Rectal smooth muscle tissue (tissue), 1 donor: ENCODE data around the gene BCAR3.
A peak's percentile ranks its signal among the peaks of the same experiment; 100 is the strongest.

Source experiments
- H3K27ac ChIP-seq: one replicate; pipeline ENCODE4 v1.7.0; 2013; ENCODE audit warnings: low read depth, low read length, inconsistent platforms
- H3K27me3 ChIP-seq: one replicate; pipeline ENCODE4 v1.7.0; 2013; ENCODE audit warnings: low read length; ENCODE audit not compliant: control insufficient read depth, insufficient read depth
- H3K36me3 ChIP-seq: one replicate; pipeline ENCODE4 v1.7.0; 2013; ENCODE audit warnings: low read length; ENCODE audit not compliant: control insufficient read depth, insufficient read depth
- H3K4me1 ChIP-seq: one replicate; pipeline ENCODE4 v1.7.0; 2013; ENCODE audit warnings: low read length; ENCODE audit not compliant: control insufficient read depth, insufficient read depth
- H3K4me3 ChIP-seq: one replicate; pipeline ENCODE4 v1.7.0; 2013; ENCODE audit warnings: low read length
- H3K9ac ChIP-seq: one replicate; pipeline ENCODE4 v1.7.0; 2013; ENCODE audit warnings: low read length

Gene BCAR3

DNA sequence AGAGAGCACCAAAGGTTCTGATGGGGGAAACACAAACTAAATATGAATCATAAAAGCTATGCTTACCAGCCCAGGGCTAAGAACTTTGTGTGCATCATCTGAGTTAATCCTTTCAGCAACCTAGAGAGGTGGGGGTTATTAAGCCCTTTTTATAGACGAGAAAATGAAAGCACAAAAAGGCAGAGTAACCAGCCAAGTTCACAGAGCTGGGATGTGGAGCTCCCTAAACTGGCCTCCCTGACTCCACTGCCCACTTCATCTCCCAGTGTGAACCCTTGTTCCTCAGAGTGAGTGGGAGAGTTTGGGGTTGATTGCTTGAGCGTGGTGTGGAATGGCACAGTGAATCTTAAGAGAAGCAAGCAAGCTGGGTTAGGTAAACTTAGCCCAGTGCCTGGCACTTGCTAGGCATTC lies 10.8 kb upstream of the BCAR3 start:
- no peak overlapping the region for H3K27ac ChIP-seq
- H3K36me3 ChIP-seq, result no peaks in the 10 kb centered on the region
- no peaks in the 10 kb centered on the region for H3K27me3 ChIP-seq
- H3K9ac ChIP-seq, result no peak overlapping the region
- H3K4me3 ChIP-seq, result no peak overlapping the region
- peaks cover 2% of the 10 kb centered on the region for H3K4me1 ChIP-seq

DNA sequence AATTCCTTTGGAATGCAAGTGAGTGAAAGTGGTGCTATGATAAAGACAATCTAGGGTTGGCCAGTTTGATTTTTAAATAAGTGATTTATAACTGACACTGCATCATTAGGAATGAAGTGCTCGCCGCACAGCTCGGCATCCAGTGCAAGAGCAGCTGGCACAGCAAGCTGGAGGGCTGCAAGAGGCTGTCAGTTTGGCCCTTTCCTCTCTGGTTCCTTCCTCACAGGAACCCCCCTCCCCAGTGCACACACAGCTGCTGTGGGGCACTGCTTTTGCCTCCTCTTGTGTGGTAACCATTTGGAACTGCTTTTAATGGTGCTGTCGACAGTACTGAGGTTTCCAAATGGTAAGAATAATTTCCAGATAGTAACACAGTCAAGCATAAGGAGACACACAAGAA lies 10.4 kb upstream of the BCAR3 start:
- Histone ChIP-seq H3K27ac (no peak overlapping the region), H3K36me3 (no peaks in the 10 kb centered on the region), H3K4me1 (peaks cover 2% of the 10 kb centered on the region), H3K9ac (no peak overlapping the region), H3K27me3 (no peaks in the 10 kb centered on the region), H3K4me3 (no peak overlapping the region)

DNA sequence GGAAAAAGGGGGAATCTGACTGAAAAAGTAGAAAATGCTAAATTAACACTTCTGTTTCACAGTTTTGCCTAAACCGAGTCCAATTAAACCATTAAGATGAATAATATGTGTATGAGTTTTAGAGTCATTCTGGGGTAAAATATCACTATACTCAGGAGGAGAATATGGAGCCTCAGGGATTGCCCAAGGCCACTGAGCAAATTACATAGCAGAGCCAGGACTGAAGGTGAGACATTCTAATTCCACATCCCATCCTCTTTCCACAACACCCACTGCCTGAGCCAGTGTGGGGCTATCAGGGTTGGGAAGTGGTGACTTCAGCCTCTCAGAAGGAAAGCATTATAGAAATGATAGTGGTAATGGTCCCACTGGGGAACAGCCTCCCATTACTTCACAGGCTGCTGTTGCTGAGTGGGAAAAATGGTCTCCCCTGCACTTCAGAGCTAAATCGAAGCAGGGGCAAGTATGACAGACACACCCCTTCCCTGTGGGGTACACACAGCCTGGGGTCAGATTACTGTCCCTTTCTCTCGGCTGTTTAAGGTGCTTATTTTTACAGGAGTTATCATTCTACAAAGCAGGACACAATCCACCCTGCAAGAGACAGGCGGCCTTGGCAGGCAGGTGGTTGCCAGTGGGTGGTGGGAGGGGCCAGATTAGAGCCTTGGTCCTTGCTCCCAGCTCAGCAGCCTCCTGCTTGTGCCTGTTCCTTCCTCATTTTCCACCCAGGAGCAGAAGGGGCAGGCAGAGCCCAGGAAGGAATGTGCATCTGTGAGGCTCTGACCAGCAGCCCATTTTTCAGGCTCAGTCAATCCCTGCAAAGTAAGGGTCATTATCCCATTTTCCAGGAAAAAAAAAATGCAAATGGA lies 9.5 kb upstream of the BCAR3 start:
- H3K4me3 ChIP-seq, result no peak overlapping the region

GRCh38 chr1:93690341-93690740 lies 8.7 kb upstream of the BCAR3 start:
- Histone ChIP-seq H3K36me3 (no peaks in the 10 kb centered on the region), H3K4me3 (no peak overlapping the region), H3K9ac (no peak overlapping the region), H3K27ac (no peak overlapping the region), H3K4me1 (peaks cover 2% of the 10 kb centered on the region), H3K27me3 (no peaks in the 10 kb centered on the region)

More for the DNA sequence above, 9.5 kb upstream of the BCAR3 start:
- no peak overlapping the region for H3K27ac ChIP-seq
- H3K9ac ChIP-seq, result no peak overlapping the region
- no peaks in the 10 kb centered on the region for H3K36me3 ChIP-seq
- peaks cover 2% of the 10 kb centered on the region for H3K4me1 ChIP-seq
- H3K27me3 ChIP-seq, result no peaks in the 10 kb centered on the region

DNA sequence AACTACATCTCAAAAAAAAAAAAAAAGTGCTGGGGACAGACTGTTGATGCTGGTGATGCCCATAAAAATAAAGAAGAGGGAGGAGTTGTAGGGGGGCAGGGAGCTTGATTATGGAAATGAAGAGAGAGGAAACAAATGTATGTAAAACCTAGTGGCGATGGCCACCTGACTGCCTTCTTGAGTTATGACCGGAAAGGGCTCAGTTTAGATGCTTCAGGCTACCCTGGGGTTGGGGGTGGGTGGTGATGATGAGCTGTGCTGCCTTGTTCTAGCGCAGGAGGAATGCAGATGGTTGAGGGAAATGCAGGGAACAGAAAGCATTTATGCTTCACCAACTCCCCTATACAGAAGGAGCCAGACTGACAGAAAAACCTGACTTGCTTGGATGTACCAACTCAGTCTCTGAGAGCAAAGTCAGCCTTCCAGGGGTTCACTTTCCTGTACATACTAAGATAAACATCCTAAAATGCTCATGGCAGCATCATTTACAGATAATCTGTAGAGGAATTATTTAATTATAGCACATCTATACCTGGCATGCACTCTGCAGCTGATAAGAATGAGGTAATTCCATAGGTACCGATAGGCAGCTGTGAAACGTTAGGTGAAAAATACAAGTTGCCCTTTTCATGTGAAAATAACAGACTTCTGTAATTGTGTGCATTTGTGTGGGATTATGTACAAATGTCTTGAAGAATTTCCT lies 8.0 kb upstream of the BCAR3 start:
- H3K4me3 ChIP-seq, result no peak overlapping the region
- no peaks in the 10 kb centered on the region for H3K27me3 ChIP-seq
- no peak overlapping the region for H3K27ac ChIP-seq
- no peak overlapping the region for H3K9ac ChIP-seq
- no peaks in the 10 kb centered on the region for H3K36me3 ChIP-seq
- peaks cover 2% of the 10 kb centered on the region for H3K4me1 ChIP-seq

GRCh38 chr1:93687542-93687941 lies 5.9 kb upstream of the BCAR3 start:
- H3K27ac ChIP-seq, result no peak overlapping the region
- no peak overlapping the region for H3K9ac ChIP-seq
- no peak overlapping the region for H3K4me3 ChIP-seq
- H3K27me3 ChIP-seq, result no peaks in the 10 kb centered on the region
- no peaks in the 10 kb centered on the region for H3K4me1 ChIP-seq
- no peaks in the 10 kb centered on the region for H3K36me3 ChIP-seq

DNA sequence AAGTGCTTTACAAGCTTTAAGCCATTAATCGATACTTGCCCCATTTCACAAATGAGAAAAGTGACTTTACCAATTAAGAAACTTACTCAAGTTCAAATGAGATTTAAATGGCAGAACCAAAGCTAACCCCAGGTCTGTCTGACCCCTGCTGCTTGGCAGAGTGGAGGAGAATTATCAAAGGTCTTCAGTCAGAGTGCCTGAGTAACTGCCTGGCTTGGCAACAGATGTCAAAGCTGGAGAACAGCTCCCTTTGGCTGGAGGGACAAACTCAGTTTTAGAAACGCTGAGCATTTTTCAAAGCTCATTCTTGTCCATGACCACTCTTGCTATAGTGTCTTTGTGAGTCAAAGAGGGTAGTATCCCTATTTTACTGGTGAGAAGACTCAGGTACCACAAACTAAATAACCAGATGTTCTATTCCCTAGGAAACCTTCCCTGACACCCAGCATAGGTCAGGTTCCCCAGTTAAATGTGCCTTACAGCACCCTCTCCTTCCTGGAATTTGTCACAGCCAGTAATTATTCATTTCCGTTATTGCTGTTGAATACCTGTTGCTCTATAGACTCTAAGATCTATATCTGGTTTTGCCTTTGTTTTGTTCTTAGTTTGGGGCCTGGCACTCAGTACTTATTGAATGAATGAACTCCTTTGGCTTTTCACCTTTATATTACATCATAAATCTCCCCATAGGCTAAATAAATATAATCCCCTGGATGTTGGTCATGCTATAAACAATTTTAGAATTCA lies 5.0 kb upstream of the BCAR3 start:
- Histone ChIP-seq H3K4me1 (no peaks in the 10 kb centered on the region), H3K4me3 (no peak overlapping the region), H3K36me3 (no peaks in the 10 kb centered on the region), H3K27me3 (no peaks in the 10 kb centered on the region), H3K9ac (no peak overlapping the region), H3K27ac (no peak overlapping the region)

GRCh38 chr1:93685918-93686317 lies 4.3 kb upstream of the BCAR3 start:
- H3K9ac ChIP-seq, result no peak overlapping the region
- no peak overlapping the region for H3K27ac ChIP-seq
- H3K27me3 ChIP-seq, result no peaks in the 10 kb centered on the region
- no peaks in the 10 kb centered on the region for H3K4me1 ChIP-seq
- no peaks in the 10 kb centered on the region for H3K36me3 ChIP-seq
- H3K4me3 ChIP-seq, result no peak overlapping the region

GRCh38 chr1:93683234-93683633 lies 1.6 kb upstream of the BCAR3 start:
- H3K27ac ChIP-seq, result no peak overlapping the region
- H3K36me3 ChIP-seq, result no peaks in the 10 kb centered on the region
- no peak overlapping the region for H3K9ac ChIP-seq
- no peak overlapping the region for H3K4me3 ChIP-seq
- no peaks in the 10 kb centered on the region for H3K27me3 ChIP-seq
- H3K4me1 ChIP-seq, result peaks cover 6% of the 10 kb centered on the region

GRCh38 chr1:93681989-93682412 lies 364 bp upstream of the BCAR3 start:
- Histone ChIP-seq H3K27me3 (no peaks in the 10 kb centered on the region), H3K9ac (peak overlapping the region; percentile 82), H3K27ac (peak overlapping the region; percentile 80), H3K4me1 (peaks cover 6% of the 10 kb centered on the region), H3K4me3 (peak overlapping the region; percentile 77), H3K36me3 (no peaks in the 10 kb centered on the region)

GRCh38 chr1:93680420-93681100 lies 1.1 kb downstream of the BCAR3 start:
- Histone ChIP-seq H3K27me3 (no peaks in the 10 kb centered on the region), H3K36me3 (no peaks in the 10 kb centered on the region), H3K9ac (no peak overlapping the region), H3K4me1 (peaks cover 6% of the 10 kb centered on the region), H3K27ac (peak overlapping the region; percentile 80), H3K4me3 (peak overlapping the region; percentile 77)

GRCh38 chr1:93680076-93680419 lies 1.6 kb downstream of the BCAR3 start:
- H3K9ac ChIP-seq, result no peak overlapping the region
- H3K27me3 ChIP-seq, result no peaks in the 10 kb centered on the region
- no peaks in the 10 kb centered on the region for H3K36me3 ChIP-seq
- peak overlapping the region; percentile 80 for H3K27ac ChIP-seq
- H3K4me3 ChIP-seq, result peak overlapping the region; percentile 77
- H3K4me1 ChIP-seq, result peaks cover 6% of the 10 kb centered on the region
